Epidermal melanocyte (primary cell): ENCODE data around the gene SPNS1.
"Not testable (repeated sequence)": the region's sequence is repeated elsewhere in the genome, so short reads cannot be mapped to it uniquely, and the experiment has no call there.

ENCODE experiments used
- DNase-seq: peaks from one replicate; pipeline ENCODE4 v3.0.0; 2011; ENCODE audit warnings: low spot score; ENCODE audit not compliant: insufficient read length

The SPNS1 gene, protein sequence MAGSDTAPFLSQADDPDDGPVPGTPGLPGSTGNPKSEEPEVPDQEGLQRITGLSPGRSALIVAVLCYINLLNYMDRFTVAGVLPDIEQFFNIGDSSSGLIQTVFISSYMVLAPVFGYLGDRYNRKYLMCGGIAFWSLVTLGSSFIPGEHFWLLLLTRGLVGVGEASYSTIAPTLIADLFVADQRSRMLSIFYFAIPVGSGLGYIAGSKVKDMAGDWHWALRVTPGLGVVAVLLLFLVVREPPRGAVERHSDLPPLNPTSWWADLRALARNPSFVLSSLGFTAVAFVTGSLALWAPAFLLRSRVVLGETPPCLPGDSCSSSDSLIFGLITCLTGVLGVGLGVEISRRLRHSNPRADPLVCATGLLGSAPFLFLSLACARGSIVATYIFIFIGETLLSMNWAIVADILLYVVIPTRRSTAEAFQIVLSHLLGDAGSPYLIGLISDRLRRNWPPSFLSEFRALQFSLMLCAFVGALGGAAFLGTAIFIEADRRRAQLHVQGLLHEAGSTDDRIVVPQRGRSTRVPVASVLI

GRCh38 chr16:28974437-28975157 lies at the start of gene SPNS1:
SPNS1 (plus strand) TSS chr16:28974778; CDS start chr16:28975152, 374 bp downstream.
- peak; percentile 98 for DNase-seq

DNA sequence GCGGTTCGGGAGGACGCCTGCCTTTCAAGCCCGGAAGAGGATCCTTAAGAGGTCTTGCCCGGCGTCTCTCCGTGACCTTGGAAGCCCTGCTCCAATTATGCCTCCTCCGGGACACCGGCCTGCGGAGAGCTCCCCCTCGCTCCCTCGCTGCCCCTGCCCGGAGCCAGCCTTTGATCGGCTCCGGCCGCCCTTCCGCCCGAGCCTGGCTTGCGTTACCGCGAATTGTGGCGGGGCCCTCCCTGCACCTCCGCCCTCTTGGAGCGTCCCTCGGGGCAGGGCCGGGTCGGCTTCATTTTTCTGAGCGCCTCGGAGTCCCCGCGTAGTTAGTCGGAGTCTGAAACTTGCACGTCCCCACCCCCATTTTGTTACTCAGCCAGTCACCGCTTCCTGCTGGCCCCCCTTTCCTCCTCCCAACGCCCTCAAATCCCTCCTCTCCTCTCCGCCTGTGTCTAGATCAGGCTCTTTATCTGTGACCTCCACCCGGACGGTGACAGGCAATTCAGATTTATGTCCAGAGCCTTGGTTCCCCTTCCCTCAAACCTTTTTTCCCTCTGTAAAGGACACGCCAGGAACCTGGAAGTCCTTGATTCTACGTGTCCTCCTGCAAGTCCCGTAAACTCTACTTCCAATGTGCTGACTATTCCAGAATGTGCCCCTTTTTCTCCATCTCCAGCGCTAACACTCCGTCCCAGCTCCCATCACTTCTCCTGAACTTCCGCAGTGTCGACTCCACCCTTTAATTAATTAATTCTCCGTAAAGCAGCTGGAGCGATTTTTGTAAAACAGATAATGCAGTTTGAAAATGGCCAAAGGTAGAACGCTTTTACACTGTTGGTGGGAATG lies 49.0 kb upstream of the SPNS1 start:
- DNase-seq = peak; percentile 58

GRCh38 chr16:28926284-28926683 lies 48.3 kb upstream of the SPNS1 start:
- DNase-seq = not testable (repeated sequence)

DNA sequence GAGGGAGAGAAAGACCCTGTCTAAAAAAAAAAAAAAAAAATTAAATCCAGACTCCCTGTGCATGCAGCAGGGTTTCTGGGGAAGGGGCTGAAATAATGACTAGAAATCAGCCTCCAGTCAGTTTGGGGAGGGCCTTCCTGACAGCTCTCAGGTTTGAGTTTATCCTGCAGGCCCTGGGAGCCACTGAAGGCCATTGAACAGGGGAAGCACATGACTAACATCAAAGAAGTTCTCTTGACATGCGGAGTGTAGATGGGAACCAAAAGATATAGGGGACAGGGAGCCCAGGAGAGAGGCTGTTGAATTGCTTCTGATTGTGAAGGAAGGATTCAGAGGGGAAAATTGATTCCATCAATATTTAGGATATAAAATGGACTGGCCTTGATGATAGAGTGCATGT lies 46.8 kb upstream of the SPNS1 start:
- no peak for DNase-seq

- no peak for DNase-seq
Measured at GRCh38 chr16:28930203-28930602, 44.4 kb upstream of the SPNS1 start.

DNA sequence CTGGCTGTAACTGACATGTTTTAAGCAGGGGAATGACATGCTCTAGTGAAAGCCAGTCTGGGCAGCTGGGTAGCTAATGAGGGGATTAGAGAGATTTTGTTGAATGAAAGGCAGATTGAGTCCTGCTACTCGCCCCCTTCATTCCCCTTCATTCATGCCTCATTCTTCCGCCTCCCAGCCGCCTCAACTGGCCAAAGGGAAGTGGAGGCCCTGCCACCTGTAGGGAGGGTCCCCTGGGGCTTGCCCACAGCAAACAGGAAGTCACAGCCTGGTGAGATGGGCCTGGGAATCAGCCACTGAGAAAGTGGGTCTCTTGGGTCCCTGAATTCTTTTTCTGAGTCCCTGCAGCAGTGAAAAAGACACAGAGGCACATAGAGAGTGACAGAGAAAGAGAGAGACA lies 43.9 kb upstream of the SPNS1 start:
- DNase-seq = no peak

DNA sequence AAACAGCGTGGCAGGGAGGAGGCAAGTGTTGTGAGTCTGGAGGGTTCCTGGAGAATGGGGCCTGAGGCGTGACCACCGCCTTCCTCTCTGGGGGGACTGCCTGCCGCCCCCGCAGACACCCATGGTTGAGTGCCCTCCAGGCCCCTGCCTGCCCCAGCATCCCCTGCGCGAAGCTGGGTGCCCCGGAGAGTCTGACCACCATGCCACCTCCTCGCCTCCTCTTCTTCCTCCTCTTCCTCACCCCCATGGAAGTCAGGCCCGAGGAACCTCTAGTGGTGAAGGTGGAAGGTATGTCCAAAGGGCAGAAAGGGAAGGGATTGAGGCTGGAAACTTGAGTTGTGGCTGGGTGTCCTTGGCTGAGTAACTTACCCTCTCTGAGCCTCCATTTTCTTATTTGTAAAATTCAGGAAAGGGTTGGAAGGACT lies 42.8 kb upstream of the SPNS1 start, which contains the start of gene CD19:
TSS of gene CD19 (plus strand) at position 171 of the 425 bp plus-strand sequence. CDS start at position 201, 30 bp downstream.
- no peak for DNase-seq

GRCh38 chr16:28932339-28933141 lies 42.0 kb upstream of the SPNS1 start:
- no peak for DNase-seq

- no peak for DNase-seq
Measured at GRCh38 chr16:28933171-28933570, 41.4 kb upstream of the SPNS1 start.

DNA sequence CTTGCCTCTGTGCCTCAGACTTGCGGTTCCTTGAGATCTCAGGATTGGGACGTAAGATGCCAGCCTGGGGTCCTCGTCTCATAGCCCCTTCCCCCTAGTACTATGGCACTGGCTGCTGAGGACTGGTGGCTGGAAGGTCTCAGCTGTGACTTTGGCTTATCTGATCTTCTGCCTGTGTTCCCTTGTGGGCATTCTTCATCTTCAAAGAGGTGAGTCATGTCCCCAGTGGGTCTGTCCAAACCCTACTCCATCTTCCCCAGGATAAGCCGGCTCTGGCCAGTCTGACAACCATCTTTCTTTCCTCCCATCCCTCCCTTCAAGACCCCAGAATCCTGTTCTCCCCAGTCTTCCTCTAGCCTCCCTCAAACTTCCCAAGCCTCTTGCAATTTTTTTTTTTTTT lies 39.2 kb upstream of the SPNS1 start:
- DNase-seq = no peak

- peak; percentile 48 for DNase-seq
Measured at GRCh38 chr16:28935924-28936783, 38.4 kb upstream of the SPNS1 start.

DNA sequence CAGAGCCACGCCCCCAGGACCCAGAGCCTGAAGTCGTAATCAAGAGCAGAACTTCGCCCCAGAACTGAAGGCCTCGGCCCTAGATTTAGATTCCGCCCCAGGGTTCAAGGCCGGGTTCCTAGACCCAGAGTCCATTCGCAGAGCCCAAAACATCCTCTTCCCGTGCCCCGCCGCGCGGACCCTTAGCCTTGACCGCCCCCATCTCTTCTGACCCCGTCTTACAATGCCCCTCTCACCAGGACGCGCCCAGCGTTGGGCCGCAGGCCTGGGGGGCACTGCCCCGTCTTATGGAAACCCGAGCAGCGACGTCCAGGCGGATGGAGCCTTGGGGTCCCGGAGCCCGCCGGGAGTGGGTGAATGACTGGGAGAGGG lies 37.8 kb upstream of the SPNS1 start:
- no peak for DNase-seq

- DNase-seq = no peak
Measured at GRCh38 chr16:28937222-28937876, 37.2 kb upstream of the SPNS1 start.

DNA sequence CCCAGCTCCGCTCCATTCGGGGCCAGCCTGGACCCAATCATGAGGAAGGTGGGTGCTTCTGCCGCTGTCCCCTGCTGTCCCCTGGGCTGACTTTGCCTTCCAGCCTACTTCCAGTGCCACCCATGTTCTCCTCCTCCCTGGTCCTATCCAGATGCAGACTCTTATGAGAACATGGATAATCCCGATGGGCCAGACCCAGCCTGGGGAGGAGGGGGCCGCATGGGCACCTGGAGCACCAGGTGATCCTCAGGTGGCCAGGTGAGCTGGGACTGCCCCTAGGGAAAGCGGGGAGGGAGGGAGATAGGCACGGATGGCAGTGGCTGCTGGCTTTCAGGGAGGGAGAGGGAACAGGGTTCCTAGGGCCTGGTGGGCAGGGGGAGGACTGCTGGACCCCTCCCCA lies 35.9 kb upstream of the SPNS1 start:
- no peak for DNase-seq

DNA sequence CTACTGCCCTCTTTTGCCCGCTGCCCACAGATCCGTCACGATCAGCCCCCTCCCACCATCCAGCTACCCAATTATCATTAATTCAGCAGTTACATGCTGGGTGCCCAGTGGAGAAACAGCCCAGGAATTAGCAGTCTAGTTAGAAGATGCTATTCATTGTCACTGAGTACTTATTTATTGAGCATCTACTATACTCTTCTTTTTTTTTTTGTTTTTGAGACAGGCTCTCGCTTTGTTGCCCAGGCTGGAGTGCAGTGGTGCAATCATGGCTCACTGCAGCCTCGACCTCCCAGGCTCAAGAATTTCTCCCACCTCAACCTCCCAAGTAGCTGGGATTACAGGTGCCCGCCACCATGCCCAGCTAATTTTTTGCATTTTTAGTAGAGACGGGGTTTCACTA lies 34.8 kb upstream of the SPNS1 start:
- not testable (repeated sequence) for DNase-seq

DNA sequence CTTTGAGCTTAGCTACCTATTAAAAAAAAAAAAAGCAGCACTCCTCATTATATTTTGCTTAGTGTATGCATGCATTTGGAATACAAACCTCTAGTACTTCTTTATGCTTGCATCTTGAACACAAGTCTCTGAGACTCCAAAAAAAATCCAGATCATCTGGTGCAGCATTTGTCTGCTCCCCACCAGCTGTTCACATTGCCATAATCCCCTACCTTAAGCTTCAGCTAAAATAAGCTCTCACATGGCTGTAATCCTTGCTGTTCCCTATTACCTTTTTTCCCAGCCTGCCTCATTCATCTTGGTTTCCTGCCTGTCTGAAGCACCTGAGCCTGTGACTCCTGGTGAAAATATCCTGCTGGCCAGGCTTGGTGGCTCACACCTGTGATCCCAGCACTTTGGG lies 31.3 kb upstream of the SPNS1 start:
- no peak for DNase-seq

- no peak for DNase-seq
Measured at GRCh38 chr16:28946681-28947080, 27.9 kb upstream of the SPNS1 start.

- peak; percentile 99 for DNase-seq
Measured at GRCh38 chr16:28950648-28951409, 23.7 kb upstream of the SPNS1 start, which contains the start of gene NFATC2IP. NFATC2IP (plus strand) TSS chr16:28950937; CDS start chr16:28951012, 75 bp downstream.
